Suprapubic skin (tissue), 4 donors: Measurements from ENCODE around the gene KCNG1. TPM values are rescaled to one million over a fixed set of nuclear protein-coding genes. Genes with fewer than 3 reads are reported as not detected.
"Not testable (repeated sequence)": the region's sequence is repeated elsewhere in the genome, so short reads cannot be mapped to it uniquely, and the experiment has no call there.

ENCODE experiments used
- DNase-seq, 2 donors: peaks; one replicate each; pipeline ENCODE4 v3.0.0-alpha.2; 2019; ENCODE audit warnings: low spot score in 2 of 2
- H3K27ac ChIP-seq: fragments of 200-600 bp; sonication (generic); one replicate; pipeline ENCODE4 v1.5.1; 2019
- H3K27me3 ChIP-seq: fragments of 200-600 bp; sonication (generic); one replicate; pipeline ENCODE4 v1.5.1; 2019
- H3K36me3 ChIP-seq: fragments of 200-600 bp; sonication (generic); one replicate; pipeline ENCODE4 v1.5.1; 2019
- H3K4me1 ChIP-seq: fragments of 200-600 bp; sonication (generic); one replicate; pipeline ENCODE4 v1.5.1; 2019
- H3K4me3 ChIP-seq: fragments of 200-600 bp; sonication (generic); one replicate; pipeline ENCODE4 v1.5.1; 2019; ENCODE audit warnings: mild to moderate bottlenecking
- H3K9me3 ChIP-seq: fragments of 200-600 bp; sonication (generic); one replicate; pipeline ENCODE4 v1.5.1; 2019
- EP300 ChIP-seq: sonication (generic); formaldehyde crosslinking; IDR thresholded peaks from one replicate; pipeline ENCODE4 v1.6.1; 2017; ENCODE audit warnings: antibody characterized with exemption
- POLR2A ChIP-seq, 2 donors: fragments of 450-650 bp; IDR thresholded peaks; one replicate each; pipeline ENCODE4 v1.6.1; 2017; ENCODE audit warnings: antibody characterized with exemption in 2 of 2, mild to moderate bottlenecking in 2 of 2, moderate library complexity in 2 of 2
- POLR2AphosphoS5 ChIP-seq, 3 donors: sonication (generic); formaldehyde crosslinking; IDR thresholded peaks; one replicate each; pipeline ENCODE4 v1.6.1; 2017; ENCODE audit warnings: antibody characterized with exemption in 3 of 3
- WGBS: methylation state at CpG from one replicate; pipeline ENCODE4 v1.1.5; 2018; 5-methylcytosine and 5-hydroxymethylcytosine counted together
- total RNA-seq, 4 donors: library from RNA; depleted of rRNA; stranded (reverse); fragments of >200 nt; gene quantifications; one replicate each; pipeline ENCODE4 v1.1.0, GENCODE V29; 2016
- TF ChIP-seq, protein P1 (sequence below), 2 donors: fragments of 200-600 bp in 1 of 2; fragments of 450-650 bp in 1 of 2; sonication (generic) in 1 of 2; IDR thresholded peaks; one replicate each; pipeline ENCODE4 v1.5.1; 2016 to 2019; ENCODE audit warnings: antibody characterized with exemption in 2 of 2, mild to moderate bottlenecking in 1 of 2, moderate library complexity in 1 of 2

KCNG1 gene
- total RNA-seq, 4 donors from 2014 or later: 0.26 to 1.2 (median 1.0) TPM

- Histone ChIP-seq H3K4me1 (no peaks in the 10 kb centered on the region), H3K9me3 (peaks cover 4% of the 10 kb centered on the region), H3K36me3 (no peaks in the 10 kb centered on the region), H3K27me3 (peaks cover 75% of the 10 kb centered on the region), H3K27ac (no peak overlapping the region), H3K4me3 (no peak overlapping the region)
- DNase-seq: no peak
- TF ChIP-seq EP300: no peak
- TF ChIP-seq POLR2A (IDR thresholded peaks at IDR 0.05): no peak
- TF ChIP-seq, protein P1, sequence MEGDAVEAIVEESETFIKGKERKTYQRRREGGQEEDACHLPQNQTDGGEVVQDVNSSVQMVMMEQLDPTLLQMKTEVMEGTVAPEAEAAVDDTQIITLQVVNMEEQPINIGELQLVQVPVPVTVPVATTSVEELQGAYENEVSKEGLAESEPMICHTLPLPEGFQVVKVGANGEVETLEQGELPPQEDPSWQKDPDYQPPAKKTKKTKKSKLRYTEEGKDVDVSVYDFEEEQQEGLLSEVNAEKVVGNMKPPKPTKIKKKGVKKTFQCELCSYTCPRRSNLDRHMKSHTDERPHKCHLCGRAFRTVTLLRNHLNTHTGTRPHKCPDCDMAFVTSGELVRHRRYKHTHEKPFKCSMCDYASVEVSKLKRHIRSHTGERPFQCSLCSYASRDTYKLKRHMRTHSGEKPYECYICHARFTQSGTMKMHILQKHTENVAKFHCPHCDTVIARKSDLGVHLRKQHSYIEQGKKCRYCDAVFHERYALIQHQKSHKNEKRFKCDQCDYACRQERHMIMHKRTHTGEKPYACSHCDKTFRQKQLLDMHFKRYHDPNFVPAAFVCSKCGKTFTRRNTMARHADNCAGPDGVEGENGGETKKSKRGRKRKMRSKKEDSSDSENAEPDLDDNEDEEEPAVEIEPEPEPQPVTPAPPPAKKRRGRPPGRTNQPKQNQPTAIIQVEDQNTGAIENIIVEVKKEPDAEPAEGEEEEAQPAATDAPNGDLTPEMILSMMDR (IDR thresholded peaks at IDR 0.05): no peak
- TF ChIP-seq POLR2AphosphoS5 (IDR thresholded peaks at IDR 0.05): no peak
- WGBS: 63% methylated on average over 11 of the region's 11 CpGs
Measured at GRCh38 chr20:51054233-51054632, 31.3 kb upstream of the KCNG1 start.

DNA sequence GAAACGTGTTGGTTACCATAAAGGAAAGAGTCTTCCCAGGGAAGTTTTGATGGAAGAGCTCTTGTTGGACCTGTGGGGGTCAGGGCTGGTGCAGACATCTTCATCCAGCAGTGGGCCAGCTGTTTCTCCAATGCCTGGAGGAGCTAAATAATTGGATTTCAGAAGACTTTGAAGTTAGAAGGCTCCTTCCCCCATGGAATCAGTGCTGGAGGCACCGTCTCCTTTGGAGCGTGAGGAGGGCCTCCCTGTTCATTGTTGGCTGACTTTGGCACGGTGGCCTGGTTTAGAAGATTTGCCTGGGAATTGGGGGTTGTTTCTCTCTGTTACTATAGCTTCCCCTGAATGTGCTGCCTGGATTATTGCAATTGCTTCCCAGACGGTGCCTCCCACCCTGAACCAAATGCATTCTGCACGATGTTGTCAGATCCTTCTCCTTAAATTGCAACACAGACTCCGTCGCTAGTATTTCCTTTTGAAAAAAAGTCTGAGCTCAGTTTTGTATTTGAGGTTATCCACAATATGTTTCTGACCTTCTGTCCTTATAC, 27.7 kb upstream of the KCNG1 start:
- DNase-seq: no peak
- Histone ChIP-seq H3K27me3 (peaks cover 61% of the 10 kb centered on the region), H3K4me3 (no peak overlapping the region), H3K27ac (no peak overlapping the region), H3K36me3 (no peaks in the 10 kb centered on the region), H3K4me1 (no peaks in the 10 kb centered on the region), H3K9me3 (no peaks in the 10 kb centered on the region)
- TF ChIP-seq POLR2AphosphoS5 (IDR thresholded peaks at IDR 0.05) (no peak), POLR2A (IDR thresholded peaks at IDR 0.05) (no peak), EP300 (no peak)
- TF ChIP-seq, protein P1 (IDR thresholded peaks at IDR 0.05): no peak
- WGBS: 14% methylated on average over 8 of the region's 8 CpGs

DNA sequence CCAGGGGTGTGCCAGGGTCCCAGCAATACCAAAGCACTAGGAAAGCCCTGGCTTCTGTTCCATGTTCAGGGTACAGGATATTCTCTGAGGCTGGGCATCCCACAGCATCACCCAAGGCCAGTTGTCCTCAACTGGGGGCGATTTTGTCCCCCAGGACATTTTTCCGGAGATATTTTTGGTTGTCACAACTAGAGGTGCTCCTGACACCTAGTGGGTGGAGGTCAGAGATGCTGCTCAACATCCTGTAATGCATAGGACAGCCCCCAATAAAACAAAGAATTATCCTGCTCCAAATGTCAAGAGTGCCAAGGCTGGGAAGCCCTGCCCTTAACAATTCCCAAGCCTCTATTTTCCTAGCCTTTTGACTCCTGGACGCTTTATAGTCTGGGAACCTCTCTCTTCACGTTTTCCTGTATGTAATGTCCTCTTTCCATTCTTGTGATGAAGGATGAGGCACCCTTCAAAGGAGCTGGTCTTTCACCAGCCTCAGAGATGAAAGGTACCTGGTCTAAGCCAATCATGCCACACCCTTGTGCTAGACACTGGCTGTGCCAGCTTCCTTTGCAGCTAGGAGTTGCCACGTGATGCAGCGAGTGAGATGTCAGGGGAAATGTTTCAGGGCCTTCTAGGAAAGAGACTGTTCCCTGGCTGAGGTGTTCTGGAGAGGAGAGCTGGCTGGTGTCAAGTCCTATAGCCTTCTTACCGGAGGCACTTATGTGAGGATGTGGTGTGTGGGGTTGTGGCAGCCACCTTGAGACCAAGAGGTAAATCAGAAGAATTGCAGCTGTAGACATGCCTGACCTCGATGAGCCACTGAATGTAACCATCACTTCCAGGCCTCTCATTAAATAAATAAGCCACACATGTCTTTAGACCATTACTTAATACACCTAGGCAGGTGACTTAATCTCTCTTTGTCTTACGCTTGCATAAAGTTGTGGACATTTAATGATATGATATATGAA, 23.4 kb upstream of the KCNG1 start:
- Histone ChIP-seq H3K27ac (no peak overlapping the region), H3K4me1 (no peaks in the 10 kb centered on the region), H3K27me3 (peaks cover 36% of the 10 kb centered on the region), H3K4me3 (no peak overlapping the region), H3K9me3 (no peaks in the 10 kb centered on the region), H3K36me3 (no peaks in the 10 kb centered on the region)
- 80% methylated on average over 9 of the region's 9 CpGs for WGBS
- DNase-seq: no peak
- TF ChIP-seq EP300: no peak
- TF ChIP-seq POLR2A (IDR thresholded peaks at IDR 0.05): no peak
- TF ChIP-seq, protein P1 (IDR thresholded peaks at IDR 0.05): no peak
- TF ChIP-seq POLR2AphosphoS5 (IDR thresholded peaks at IDR 0.05): no peak

DNA sequence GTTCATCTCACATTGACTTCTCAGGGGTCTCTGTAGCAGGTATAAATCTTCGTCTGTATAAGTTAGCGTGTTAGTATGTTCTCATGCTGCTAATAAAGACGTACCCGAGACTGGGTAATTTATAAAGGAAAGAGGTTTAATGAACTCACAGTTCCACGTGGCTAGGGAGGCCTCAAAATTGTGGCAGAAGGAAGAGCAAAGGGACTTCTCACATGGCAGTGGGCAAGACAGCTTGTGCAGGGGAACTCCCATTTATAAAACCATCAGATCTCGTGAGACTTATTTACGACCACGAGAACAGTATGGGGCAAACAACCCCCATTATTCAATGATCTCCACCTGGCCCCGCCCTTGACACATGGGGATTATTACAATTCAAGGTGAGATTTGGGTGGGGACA, 22.6 kb upstream of the KCNG1 start:
- not testable (repeated sequence) for H3K36me3 ChIP-seq, DNase-seq, H3K4me3 ChIP-seq, H3K27ac ChIP-seq, H3K9me3 ChIP-seq, H3K4me1 ChIP-seq
- H3K27me3 ChIP-seq: peaks cover 33% of the 10 kb centered on the region
- 87% methylated on average over 9 of the region's 9 CpGs for WGBS

DNA sequence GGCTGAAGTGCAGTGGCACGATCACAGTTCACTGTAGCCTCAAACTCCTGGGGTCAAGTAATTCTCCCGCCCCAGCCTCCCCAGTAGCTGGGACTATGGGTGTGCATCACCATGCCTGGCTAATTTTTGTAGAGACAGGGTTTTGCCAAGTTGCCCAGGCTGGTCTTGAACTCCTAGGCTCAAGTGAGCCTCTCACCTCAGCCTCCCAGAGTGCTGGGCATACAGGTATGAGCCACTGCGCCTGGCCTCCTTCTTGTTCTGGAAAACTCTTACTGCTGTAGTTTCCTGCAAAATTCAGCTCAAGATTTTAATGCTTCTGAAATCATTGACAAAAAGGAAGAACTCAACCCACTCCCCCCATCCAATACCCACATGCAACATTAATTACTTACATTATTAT, 21.9 kb upstream of the KCNG1 start:
- 95% methylated on average over 3 of the region's 3 CpGs for WGBS

More for the DNA sequence above, 21.9 kb upstream of the KCNG1 start:
- TF ChIP-seq EP300 (no peak), POLR2A (IDR thresholded peaks at IDR 0.05) (no peak), POLR2AphosphoS5 (IDR thresholded peaks at IDR 0.05) (no peak)
- TF ChIP-seq, protein P1 (IDR thresholded peaks at IDR 0.05): no peak
- DNase-seq: peak in 1 of 2 donors; percentile 40
- Histone ChIP-seq H3K4me1 (no peaks in the 10 kb centered on the region), H3K4me3 (no peak overlapping the region), H3K9me3 (no peaks in the 10 kb centered on the region), H3K27me3 (peaks cover 31% of the 10 kb centered on the region), H3K36me3 (no peaks in the 10 kb centered on the region), H3K27ac (no peak overlapping the region)
